ENCODE data around the gene DHH. TPM values are rescaled to one million over a fixed set of nuclear protein-coding genes. Genes with fewer than 3 reads are reported as not detected.

Gene DHH
- total and polyA plus RNA-seq, 10 of the 15 experiments (the other 5 are each of a cell fraction or from before 2014, with no cell fraction given) = 0.01 TPM; not detected in 9

DNA sequence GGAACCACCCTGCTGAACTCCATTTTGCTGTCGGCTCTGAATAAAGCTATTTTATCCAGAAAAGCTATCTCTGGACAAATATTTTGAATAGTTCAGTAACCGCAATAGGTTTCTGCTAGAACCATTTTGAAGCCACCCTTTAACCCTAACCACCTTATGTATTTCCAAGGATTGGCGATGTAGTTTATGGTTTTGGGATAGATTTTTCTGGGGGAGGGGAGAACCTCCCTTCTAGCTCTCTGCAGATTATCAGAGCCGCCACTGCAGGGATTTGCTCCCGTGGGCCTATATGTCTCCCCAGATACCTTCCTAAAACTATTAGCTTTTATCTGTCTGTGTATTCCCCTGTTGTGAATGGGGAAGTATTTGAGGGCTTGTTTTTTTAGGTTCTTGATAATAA is 38.4 kb upstream of the DHH start:
- DNase-seq (ENCODE audit: low read depth, low spot score) (no peak), ATAC-seq (no peak), FAIRE-seq (no peak)
- Histone ChIP-seq H3K4me2 (ENCODE audit: control insufficient read depth, insufficient read depth) (peak overlapping the region; percentile 92), H4K20me1 (ENCODE audit: control insufficient read depth, insufficient read depth) (no peaks in the 10 kb centered on the region), H3K9ac (ENCODE audit: control insufficient read depth, insufficient read depth, low read length) (peak overlapping the region; percentile 63), H3K36me3 (ENCODE audit: control insufficient read depth in 2 of 2, insufficient read depth in 2 of 2, low read length in 1 of 2) (peaks cover 4 to 12% of the 10 kb centered on the region in 2 experiments), H3K79me2 (ENCODE audit: control insufficient read depth, insufficient read depth, low read length) (peaks cover 49% of the 10 kb centered on the region), H3K9me3 (replicated peaks; ENCODE audit: control insufficient read depth, insufficient read depth, low read length) (no peaks in the 10 kb centered on the region), H2AFZ (ENCODE audit: control insufficient read depth, low read depth, low read length) (peak overlapping the region; percentile 78), H3K4me1 (ENCODE audit: control insufficient read depth, insufficient read depth, low read length) (peaks cover 13% of the 10 kb centered on the region), H3K27me3 (replicated peaks in 1 of 2; ENCODE audit: control insufficient read depth in 2 of 2, insufficient read depth in 2 of 2, low read length in 1 of 2) (no peaks in the 10 kb centered on the region), H3K4me3 (peak overlapping the region; percentile 70), H3K27ac (ENCODE audit: control insufficient read depth, insufficient read depth) (peak overlapping the region; percentile 98; the same call in 1 of the 2 replicates)
- ChIA-PET POLR2A (interaction anchor here (0.6 to 4.7 kb wide), 16 partner anchors 9 to 236 kb away, joined by 3 to 48 read pairs (median 4); partner anchors contain the start of genes KMT2D, LMBR1L, RHEBL1 and TUBA1A), SMC1A (ENCODE audit: uncharacterized antibody, unreplicated experiment) (interaction anchor here (0.7 to 4.1 kb wide), 10 partner anchors 9 to 131 kb away, joined by 3 to 12 read pairs (median 4); partner anchors contain the start of gene RHEBL1), CTCF (interaction anchor here (0.8 to 4.9 kb wide), 11 partner anchors 35 to 986 kb away, joined by 3 to 48 read pairs (median 7); partner anchors contain the start of genes DHH, RHEBL1 and TUBA1A), RAD21 (ENCODE audit: unreplicated experiment) (interaction anchor here (0.7 to 4.0 kb wide), 7 partner anchors 23 to 102 kb away, joined by 3 to 28 read pairs (median 5); partner anchors contain the start of gene LMBR1L)
- 0% methylated on average over 5 of the region's 5 CpGs for WGBS (ENCODE audit: insufficient coverage, insufficient replicate concordance, low lambda C conversion rate, missing lambda C conversion rate)
- intact Hi-C loops (cut with micrococcal nuclease; ENCODE audit: unreplicated experiment) (no loop called here), in situ Hi-C loops (cut with MboI) (no loop called here)
- BruUV-seq (replicated peaks) = no TSS peak
- no peak for TF ChIP-seq FOXM1 (IDR thresholded peaks at IDR 0.05; ENCODE audit: low read depth, low read length)
- no peak for TF ChIP-seq ZNF24 (IDR thresholded peaks at IDR 0.05)
- TF ChIP-seq E2F8 (IDR thresholded peaks at IDR 0.05; ENCODE audit: low read depth, partially characterized antibody) = no peak
- no peak for TF ChIP-seq RBBP5 (conservative IDR thresholded peaks at IDR 0.05)
- TF ChIP-seq CREM (IDR thresholded peaks at IDR 0.05; ENCODE audit: low read depth) = no peak
- TF ChIP-seq, protein P1, sequence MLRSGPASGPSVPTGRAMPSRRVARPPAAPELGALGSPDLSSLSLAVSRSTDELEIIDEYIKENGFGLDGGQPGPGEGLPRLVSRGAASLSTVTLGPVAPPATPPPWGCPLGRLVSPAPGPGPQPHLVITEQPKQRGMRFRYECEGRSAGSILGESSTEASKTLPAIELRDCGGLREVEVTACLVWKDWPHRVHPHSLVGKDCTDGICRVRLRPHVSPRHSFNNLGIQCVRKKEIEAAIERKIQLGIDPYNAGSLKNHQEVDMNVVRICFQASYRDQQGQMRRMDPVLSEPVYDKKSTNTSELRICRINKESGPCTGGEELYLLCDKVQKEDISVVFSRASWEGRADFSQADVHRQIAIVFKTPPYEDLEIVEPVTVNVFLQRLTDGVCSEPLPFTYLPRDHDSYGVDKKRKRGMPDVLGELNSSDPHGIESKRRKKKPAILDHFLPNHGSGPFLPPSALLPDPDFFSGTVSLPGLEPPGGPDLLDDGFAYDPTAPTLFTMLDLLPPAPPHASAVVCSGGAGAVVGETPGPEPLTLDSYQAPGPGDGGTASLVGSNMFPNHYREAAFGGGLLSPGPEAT (IDR thresholded peaks at IDR 0.05; ENCODE audit: low read depth) = no peak
- TF ChIP-seq, protein P2, sequence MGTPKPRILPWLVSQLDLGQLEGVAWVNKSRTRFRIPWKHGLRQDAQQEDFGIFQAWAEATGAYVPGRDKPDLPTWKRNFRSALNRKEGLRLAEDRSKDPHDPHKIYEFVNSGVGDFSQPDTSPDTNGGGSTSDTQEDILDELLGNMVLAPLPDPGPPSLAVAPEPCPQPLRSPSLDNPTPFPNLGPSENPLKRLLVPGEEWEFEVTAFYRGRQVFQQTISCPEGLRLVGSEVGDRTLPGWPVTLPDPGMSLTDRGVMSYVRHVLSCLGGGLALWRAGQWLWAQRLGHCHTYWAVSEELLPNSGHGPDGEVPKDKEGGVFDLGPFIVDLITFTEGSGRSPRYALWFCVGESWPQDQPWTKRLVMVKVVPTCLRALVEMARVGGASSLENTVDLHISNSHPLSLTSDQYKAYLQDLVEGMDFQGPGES (IDR thresholded peaks at IDR 0.05) = no peak
- TF ChIP-seq MAX (IDR thresholded peaks at IDR 0.05; ENCODE audit: low read depth, low read length) = no peak
- no peak for TF ChIP-seq SREBF1 (IDR thresholded peaks at IDR 0.05; ENCODE audit: low read length)
- TF ChIP-seq FOXK2 (IDR thresholded peaks at IDR 0.05) = no peak
- TF ChIP-seq, protein P3, sequence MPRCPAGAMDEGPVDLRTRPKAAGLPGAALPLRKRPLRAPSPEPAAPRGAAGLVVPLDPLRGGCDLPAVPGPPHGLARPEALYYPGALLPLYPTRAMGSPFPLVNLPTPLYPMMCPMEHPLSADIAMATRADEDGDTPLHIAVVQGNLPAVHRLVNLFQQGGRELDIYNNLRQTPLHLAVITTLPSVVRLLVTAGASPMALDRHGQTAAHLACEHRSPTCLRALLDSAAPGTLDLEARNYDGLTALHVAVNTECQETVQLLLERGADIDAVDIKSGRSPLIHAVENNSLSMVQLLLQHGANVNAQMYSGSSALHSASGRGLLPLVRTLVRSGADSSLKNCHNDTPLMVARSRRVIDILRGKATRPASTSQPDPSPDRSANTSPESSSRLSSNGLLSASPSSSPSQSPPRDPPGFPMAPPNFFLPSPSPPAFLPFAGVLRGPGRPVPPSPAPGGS (IDR thresholded peaks at IDR 0.05; ENCODE audit: borderline replicate concordance, insufficient read depth, low read depth, low read length, poor library complexity, severe bottlenecking) = no peak
- no peak for TF ChIP-seq NRF1 (conservative IDR thresholded peaks at IDR 0.05; ENCODE audit: low read depth, low read length)
- TF ChIP-seq ASH2L (IDR thresholded peaks at IDR 0.05; ENCODE audit: borderline replicate concordance, low read depth) = no peak
